ENCODE data around the gene FGGY. TPM values are rescaled to one million over a fixed set of nuclear protein-coding genes. Genes with fewer than 3 reads are reported as not detected.
A peak's percentile ranks its signal among the peaks of the same experiment; 100 is the strongest.
"Not testable (repeated sequence)": the region's sequence is repeated elsewhere in the genome, so short reads cannot be mapped to it uniquely, and the experiment has no call there.

FGGY gene
- total RNA-seq, 1 donor from 2014 or later = 32.5 TPM

GRCh38 chr1:59494145-59494833, 197.4 kb downstream of the FGGY start:
- Mint-ChIP-seq H3K4me3 (no peak overlapping the region), H3K9me3 (peaks cover 11% of the 10 kb centered on the region), H3K36me3 (no peaks in the 10 kb centered on the region), H3K4me1 (peaks cover 4% of the 10 kb centered on the region), H3K27ac (no peak overlapping the region), H3K27me3 (ENCODE audit: insufficient read depth, low read depth) (no peaks in the 10 kb centered on the region)
- no peak overlapping the region for H3K27ac ChIP-seq
- no peak overlapping the region for H3K9ac ChIP-seq
- H3K4me2 ChIP-seq = no peak overlapping the region
- DNase-seq (ENCODE audit: low spot score) = no peak
- H3K79me2 ChIP-seq (ENCODE audit: low read depth) = no peaks in the 10 kb centered on the region
- no peaks in the 10 kb centered on the region for H3K27me3 ChIP-seq
- H2AFZ ChIP-seq (replicated peaks) = no peak overlapping the region
- no peak overlapping the region for H3K4me3 ChIP-seq
- H4K20me1 ChIP-seq (ENCODE audit: low read depth) = no peaks in the 10 kb centered on the region
- H3K9me3 ChIP-seq (ENCODE audit: low read depth) = no peaks in the 10 kb centered on the region
- H3F3A ChIP-seq (ENCODE audit: low read depth) = no peaks in the 10 kb centered on the region
- H3K36me3 ChIP-seq = no peaks in the 10 kb centered on the region
- TF ChIP-seq EZH2 (IDR thresholded peaks at IDR 0.05) (no peak), EZH2phosphoT487 (IDR thresholded peaks at IDR 0.05) (no peak)
- TF ChIP-seq, protein P1, sequence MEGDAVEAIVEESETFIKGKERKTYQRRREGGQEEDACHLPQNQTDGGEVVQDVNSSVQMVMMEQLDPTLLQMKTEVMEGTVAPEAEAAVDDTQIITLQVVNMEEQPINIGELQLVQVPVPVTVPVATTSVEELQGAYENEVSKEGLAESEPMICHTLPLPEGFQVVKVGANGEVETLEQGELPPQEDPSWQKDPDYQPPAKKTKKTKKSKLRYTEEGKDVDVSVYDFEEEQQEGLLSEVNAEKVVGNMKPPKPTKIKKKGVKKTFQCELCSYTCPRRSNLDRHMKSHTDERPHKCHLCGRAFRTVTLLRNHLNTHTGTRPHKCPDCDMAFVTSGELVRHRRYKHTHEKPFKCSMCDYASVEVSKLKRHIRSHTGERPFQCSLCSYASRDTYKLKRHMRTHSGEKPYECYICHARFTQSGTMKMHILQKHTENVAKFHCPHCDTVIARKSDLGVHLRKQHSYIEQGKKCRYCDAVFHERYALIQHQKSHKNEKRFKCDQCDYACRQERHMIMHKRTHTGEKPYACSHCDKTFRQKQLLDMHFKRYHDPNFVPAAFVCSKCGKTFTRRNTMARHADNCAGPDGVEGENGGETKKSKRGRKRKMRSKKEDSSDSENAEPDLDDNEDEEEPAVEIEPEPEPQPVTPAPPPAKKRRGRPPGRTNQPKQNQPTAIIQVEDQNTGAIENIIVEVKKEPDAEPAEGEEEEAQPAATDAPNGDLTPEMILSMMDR (IDR thresholded peaks at IDR 0.05) = no peak
- no peaks in the 10 kb centered on the region for H3K4me1 ChIP-seq

DNA sequence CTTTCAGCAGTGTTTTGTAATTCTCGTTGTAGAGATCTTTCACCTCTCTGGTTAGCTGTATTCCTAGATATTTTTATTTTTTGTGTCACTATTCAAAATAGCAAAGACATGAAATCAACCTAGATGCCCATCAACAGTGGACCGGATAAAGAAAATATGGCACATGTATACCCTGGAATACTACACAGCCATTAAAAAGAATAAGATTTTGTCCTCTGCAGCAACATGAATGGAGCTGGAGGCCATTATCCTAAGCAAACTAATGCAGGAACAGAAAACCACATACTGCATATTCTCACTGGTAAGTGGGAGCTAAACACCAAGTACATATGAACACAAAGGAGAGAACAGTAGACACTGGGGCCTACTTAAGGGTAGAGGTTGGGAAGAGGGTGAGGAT, 199.3 kb downstream of the FGGY start:
- H3K4me1 Mint-ChIP-seq = peaks cover 10% of the 10 kb centered on the region
- not testable (repeated sequence) for H3K9me3 ChIP-seq (ENCODE audit: low read depth); H2AFZ ChIP-seq (replicated peaks)

GRCh38 chr1:59497616-59498015, 200.7 kb downstream of the FGGY start:
- H3K4me3 Mint-ChIP-seq = no peak overlapping the region
- H3K27me3 Mint-ChIP-seq (ENCODE audit: insufficient read depth, low read depth) = no peaks in the 10 kb centered on the region
- DNase-seq (ENCODE audit: low spot score) = no peak
- TF ChIP-seq EZH2phosphoT487 (IDR thresholded peaks at IDR 0.05) = no peak
- TF ChIP-seq, protein P1 (IDR thresholded peaks at IDR 0.05) = no peak
- no peak for TF ChIP-seq EZH2 (IDR thresholded peaks at IDR 0.05)
- no peaks in the 10 kb centered on the region for H3K79me2 ChIP-seq (ENCODE audit: low read depth)
- H3K36me3 Mint-ChIP-seq = no peaks in the 10 kb centered on the region
- peaks cover 10% of the 10 kb centered on the region for H3K4me1 Mint-ChIP-seq
- no peak overlapping the region for H3K9ac ChIP-seq
- no peak overlapping the region for H3K27ac Mint-ChIP-seq
- H3K36me3 ChIP-seq = no peaks in the 10 kb centered on the region
- no peak overlapping the region for H2AFZ ChIP-seq (replicated peaks)
- H3K4me3 ChIP-seq = no peak overlapping the region
- no peak overlapping the region for H3K4me2 ChIP-seq
- H3K9me3 Mint-ChIP-seq = peaks cover 6% of the 10 kb centered on the region
- no peaks in the 10 kb centered on the region for H3K9me3 ChIP-seq (ENCODE audit: low read depth)
- H3K27ac ChIP-seq = no peak overlapping the region
- H3K27me3 ChIP-seq = no peaks in the 10 kb centered on the region
- no peaks in the 10 kb centered on the region for H3K4me1 ChIP-seq
- no peaks in the 10 kb centered on the region for H3F3A ChIP-seq (ENCODE audit: low read depth)
- H4K20me1 ChIP-seq (ENCODE audit: low read depth) = no peaks in the 10 kb centered on the region

More for the DNA sequence above, 199.3 kb downstream of the FGGY start:
- H3K79me2 ChIP-seq (ENCODE audit: low read depth); H3K36me3 Mint-ChIP-seq; DNase-seq (ENCODE audit: low spot score); H3K36me3 ChIP-seq; H3K4me2 ChIP-seq; H3K27me3 Mint-ChIP-seq (ENCODE audit: insufficient read depth, low read depth); H3K9me3 Mint-ChIP-seq; H3K9ac ChIP-seq; H3K27me3 ChIP-seq; H3K4me1 ChIP-seq; H3K4me3 ChIP-seq; H3F3A ChIP-seq (ENCODE audit: low read depth); H3K27ac ChIP-seq; H4K20me1 ChIP-seq (ENCODE audit: low read depth); H3K27ac Mint-ChIP-seq; H3K4me3 Mint-ChIP-seq: not testable (repeated sequence)

- Histone ChIP-seq H3K9ac (no peak overlapping the region), H3K9me3 (ENCODE audit: low read depth) (no peaks in the 10 kb centered on the region), H3K79me2 (ENCODE audit: low read depth) (no peaks in the 10 kb centered on the region), H3F3A (ENCODE audit: low read depth) (no peaks in the 10 kb centered on the region), H3K4me2 (no peak overlapping the region), H3K4me1 (no peaks in the 10 kb centered on the region), H3K36me3 (no peaks in the 10 kb centered on the region), H2AFZ (replicated peaks) (no peak overlapping the region), H3K4me3 (no peak overlapping the region), H4K20me1 (ENCODE audit: low read depth) (no peaks in the 10 kb centered on the region), H3K27ac (no peak overlapping the region), H3K27me3 (no peaks in the 10 kb centered on the region)
- TF ChIP-seq EZH2 (IDR thresholded peaks at IDR 0.05) (no peak), EZH2phosphoT487 (IDR thresholded peaks at IDR 0.05) (no peak)
- TF ChIP-seq, protein P1 (IDR thresholded peaks at IDR 0.05) = no peak
- H3K27ac Mint-ChIP-seq = peak overlapping the region; percentile 32
- no peak for DNase-seq (ENCODE audit: low spot score)
- peaks cover 6% of the 10 kb centered on the region for H3K9me3 Mint-ChIP-seq
- no peaks in the 10 kb centered on the region for H3K36me3 Mint-ChIP-seq
- H3K4me3 Mint-ChIP-seq = no peak overlapping the region
- H3K27me3 Mint-ChIP-seq (ENCODE audit: insufficient read depth, low read depth) = no peaks in the 10 kb centered on the region
- H3K4me1 Mint-ChIP-seq = peaks cover 10% of the 10 kb centered on the region
Observed at GRCh38 chr1:59498640-59499039, 201.7 kb downstream of the FGGY start.

Measured in neural progenitor cell (in vitro differentiated cells).